CD4-positive, alpha-beta T cell treated with Interleukin-4 for 4 hours (primary cell): ENCODE measurements around the gene SPC25.
"Not testable (repeated sequence)": the region's sequence is repeated elsewhere in the genome, so short reads cannot be mapped to it uniquely, and the experiment has no call there.

Source experiments
- DNase-seq: peaks from one replicate; pipeline ENCODE4 v3.0.0-alpha.2; 2020

The SPC25 gene, protein sequence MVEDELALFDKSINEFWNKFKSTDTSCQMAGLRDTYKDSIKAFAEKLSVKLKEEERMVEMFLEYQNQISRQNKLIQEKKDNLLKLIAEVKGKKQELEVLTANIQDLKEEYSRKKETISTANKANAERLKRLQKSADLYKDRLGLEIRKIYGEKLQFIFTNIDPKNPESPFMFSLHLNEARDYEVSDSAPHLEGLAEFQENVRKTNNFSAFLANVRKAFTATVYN

DNA sequence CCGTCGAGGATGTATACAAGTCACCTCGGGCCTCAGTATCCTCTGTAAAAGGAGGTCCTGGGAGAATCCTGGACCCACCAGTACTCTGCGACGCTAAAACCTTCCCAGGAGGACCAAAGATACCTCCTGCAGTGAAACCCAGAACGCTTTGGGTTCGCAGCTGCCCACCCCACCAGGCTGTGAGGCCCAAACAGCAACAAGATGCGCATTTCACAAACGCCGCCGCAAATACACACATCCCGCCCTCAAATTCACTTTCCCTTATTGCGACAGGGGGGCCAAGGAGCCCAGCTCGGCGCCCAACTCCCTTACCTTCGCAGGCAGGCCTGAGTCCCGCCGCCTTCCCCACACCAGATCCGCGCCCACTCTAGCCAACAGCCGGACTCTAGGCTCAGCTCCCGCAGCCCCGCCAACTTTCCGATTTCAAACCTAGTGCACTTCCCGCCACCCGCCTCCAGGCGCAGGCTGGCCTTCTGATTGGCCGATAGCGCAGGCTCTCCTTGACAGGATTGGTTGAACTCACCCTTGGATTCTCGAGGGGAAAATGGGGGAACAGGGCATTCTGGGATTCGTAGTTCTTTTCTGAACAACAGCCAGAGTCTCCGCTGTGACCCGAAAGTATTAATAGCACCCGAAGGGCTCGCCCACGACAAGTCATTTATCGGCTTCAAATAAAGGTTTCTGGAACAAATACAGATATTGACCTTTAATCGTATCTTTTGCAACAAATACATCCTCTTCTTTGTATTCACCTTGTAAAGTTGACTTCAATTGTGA, at the start of gene SPC25:
Gene SPC25 (minus strand): TSS at position 425 of the 777 bp plus-strand sequence. CDS start 911 bp downstream, outside the sequence.
- peak; percentile 91 for DNase-seq

DNA sequence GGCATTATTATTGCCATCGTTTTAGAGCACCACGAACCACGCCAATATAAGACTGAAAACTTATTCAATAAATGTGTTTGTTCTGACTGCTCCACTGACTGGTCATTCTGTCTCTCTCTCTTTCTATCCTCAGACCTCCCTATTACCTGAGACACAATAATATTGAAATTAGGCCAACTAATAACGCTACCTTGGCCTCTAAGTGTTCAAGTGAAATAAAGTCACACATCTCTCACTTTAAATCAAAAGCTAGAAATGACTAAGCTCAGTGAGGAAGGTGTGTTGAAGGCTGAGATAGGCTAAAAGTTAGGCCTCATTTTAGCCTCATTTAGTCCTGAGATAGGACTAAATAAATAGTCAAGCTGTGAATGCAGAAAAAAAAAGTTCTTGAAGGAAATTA, 49.7 kb upstream of the SPC25 start:
- no peak for DNase-seq

DNA sequence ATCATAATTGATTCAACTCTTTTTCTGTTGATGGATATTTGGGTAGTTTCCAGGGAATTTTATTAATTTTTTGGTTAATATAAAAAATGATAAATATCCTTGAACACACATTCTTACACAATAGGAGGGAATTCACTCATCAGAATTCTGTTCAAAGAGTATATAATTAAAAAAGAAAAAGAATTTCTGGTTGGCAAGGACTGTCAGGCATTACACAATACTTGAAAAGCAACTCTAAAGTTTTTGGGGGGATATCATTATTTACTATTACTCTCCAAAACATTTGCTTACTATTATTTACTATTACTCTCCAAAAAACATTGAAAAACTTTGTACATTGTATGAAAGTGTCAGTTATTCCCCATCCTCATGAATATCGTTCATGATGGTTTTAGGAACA, 48.8 kb upstream of the SPC25 start:
- no peak for DNase-seq

DNA sequence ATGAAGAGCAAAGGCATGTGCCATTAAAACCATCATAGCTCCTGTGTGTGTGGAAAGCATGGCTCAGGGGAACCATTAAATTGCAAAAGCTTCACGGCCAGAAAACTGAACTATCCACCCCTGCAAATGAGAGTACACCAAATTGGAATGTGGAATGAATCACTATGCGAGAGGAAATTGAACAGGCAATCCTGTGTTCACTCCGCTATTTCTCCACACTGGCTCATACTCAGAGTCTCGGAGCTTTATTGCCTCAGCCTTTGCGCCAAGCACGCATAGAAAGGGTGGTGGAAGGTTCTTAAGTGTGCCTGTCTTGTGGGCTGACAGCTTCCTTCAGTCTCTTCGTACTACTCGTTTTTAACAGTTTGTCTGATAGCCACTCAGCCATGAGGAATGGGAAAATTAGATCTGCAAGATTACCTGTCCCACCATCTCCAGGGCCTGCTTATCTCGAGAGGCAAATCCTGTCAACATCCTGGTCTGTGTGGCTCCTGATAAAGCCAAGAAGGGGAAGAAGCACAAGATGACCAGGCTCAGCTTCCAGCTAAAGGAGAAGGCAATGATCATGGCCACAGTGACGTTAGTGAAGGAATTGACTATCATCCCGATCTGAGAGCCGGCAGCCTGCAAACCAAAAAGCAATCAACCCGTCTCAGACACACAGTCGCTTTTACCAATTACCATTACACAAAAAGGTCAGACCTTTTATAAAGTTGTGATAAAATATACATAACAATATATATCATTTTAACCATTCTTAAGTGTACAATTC, 45.8 kb upstream of the SPC25 start:
- DNase-seq, result no peak

DNA sequence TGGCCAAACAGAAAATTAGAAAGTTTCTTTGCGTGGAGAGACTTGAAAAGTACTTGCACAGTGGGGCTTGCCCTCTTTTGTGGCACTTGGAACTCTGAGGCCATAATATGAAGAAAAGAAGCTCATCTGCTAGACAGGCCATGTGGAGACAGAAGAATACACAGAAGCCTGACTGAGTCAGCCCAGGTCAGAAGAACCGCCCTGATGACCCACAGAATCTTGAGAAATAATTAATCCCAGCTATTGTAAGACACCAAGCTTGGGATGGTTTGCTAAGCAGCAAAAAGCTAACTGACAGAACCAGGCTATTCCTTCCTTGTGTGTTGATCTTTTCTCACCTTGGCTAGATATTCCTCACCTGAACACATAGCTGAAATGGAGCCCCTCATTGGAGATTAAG, 44.6 kb upstream of the SPC25 start:
- DNase-seq, result no peak

DNA sequence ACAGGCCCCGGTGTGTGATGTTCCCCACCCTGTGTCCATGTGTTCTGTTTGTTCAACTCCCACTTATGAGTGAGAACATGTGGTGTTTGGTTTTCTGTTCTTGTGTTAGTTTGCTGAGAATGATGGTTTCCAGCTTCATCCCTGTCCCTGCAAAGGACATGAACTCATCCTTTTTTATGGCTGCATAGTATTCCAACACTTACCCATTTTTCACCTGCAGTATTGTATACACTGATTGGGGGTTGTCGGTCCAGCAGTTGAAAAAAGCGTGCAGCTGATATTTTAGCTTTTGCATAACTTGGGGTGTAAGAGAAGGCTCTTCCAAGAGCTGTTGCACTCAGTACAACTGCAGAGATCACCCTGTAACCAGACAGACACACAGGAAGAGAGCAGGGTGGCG, 41.9 kb upstream of the SPC25 start:
- DNase-seq, result not testable (repeated sequence)

DNA sequence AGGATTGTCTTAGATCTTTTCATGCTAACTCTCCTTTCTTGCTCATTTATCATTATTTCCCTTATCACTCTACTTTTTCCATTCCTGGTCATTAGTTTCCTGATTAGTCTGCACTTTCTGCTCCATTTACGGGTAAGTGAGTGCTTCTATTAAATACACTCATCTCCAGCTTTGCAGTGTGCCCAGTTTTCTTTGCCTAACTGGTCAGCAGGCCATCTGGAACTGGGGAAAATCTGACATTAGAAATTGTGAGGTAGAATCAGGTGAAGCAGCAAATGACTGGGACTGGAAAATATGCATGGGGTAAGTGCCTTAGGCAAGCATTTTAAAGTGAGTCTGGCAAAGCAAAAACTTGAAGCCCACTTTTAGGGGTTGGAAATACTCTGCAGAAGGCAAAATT, 40.0 kb upstream of the SPC25 start:
- no peak for DNase-seq

DNA sequence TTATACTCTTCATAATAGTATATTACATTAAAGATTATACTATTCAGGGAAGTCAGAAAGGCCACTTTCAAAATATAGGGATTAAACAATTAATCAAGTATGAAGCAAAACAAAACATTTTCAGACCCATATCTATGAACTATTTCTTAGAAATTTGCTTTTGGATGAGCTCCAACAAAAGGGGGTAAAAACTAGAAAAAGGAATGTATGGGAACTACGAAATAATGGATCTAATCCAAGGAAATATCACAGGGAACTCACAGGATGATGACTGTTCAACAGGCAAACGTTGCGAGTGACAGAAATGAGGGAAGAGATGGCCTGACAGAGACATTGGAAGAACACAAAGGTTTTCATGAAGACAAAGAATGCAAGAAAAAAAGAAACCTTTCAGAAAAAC, 38.8 kb upstream of the SPC25 start:
- no peak for DNase-seq

DNA sequence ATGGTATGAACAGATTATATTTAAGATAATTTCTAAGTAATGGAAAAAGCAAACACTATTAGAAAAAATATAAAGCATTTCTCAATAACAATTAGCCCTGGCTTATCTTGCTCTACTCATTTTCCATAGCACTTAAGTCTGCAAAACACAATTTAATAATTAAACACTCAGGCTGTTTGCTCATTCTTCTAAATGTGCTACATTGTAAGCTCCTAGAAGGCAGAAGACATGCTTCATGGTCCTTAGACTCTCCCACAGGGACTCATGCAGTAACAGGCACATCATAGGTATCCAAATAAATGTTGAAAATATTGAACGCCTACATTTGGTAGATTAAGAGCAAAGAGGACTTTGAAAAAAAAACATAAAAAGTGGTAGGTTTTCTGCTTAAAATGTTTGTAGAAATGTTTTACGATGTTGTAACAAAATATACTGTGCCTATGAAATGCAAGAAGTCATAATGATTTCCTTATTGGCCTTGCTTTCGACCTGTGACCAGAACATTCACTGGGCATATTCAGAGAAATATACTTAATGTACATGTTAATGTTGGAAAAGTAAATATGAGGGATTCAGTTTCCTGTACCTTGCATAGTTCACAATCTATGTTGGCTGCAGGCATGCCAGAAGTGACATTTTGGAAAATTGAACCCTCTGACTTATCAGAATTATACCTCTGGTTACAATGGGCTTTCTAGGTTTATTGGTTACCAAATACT, 38.0 kb upstream of the SPC25 start:
- DNase-seq, result no peak

DNA sequence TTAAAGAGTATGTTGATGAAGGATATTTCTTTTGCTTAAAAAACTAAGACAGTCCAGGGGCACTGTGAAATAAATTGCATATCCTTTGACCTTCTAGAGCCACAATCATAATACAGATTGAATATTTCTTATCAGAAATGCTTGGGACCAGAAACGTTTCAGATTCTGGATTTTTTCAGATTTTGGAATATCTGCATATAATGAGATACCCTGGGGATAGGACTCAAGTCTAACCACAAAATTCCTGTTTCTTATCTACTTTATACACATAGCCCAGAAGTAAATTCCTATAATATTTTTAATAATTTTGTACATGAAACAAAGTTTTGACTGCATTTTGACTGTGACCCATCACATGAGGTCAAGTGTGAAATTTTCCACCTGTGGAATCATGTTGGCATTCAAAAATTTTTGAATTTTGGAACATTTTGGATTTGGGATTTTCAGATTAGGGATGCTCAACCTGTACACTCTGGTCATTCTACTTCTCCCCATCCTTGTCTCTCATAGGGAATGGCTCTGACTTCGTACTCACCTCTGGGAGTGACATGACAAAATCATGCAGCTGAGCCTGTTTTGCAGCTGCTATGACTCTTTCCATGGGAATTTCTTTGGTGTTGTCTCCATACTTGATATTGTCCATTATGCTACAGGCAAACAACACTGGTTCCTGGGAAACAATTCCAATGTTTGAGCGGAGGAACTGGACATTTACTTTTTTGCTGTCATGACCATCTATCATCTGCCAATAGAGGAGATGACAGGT, 36.6 kb upstream of the SPC25 start:
- no peak for DNase-seq

DNA sequence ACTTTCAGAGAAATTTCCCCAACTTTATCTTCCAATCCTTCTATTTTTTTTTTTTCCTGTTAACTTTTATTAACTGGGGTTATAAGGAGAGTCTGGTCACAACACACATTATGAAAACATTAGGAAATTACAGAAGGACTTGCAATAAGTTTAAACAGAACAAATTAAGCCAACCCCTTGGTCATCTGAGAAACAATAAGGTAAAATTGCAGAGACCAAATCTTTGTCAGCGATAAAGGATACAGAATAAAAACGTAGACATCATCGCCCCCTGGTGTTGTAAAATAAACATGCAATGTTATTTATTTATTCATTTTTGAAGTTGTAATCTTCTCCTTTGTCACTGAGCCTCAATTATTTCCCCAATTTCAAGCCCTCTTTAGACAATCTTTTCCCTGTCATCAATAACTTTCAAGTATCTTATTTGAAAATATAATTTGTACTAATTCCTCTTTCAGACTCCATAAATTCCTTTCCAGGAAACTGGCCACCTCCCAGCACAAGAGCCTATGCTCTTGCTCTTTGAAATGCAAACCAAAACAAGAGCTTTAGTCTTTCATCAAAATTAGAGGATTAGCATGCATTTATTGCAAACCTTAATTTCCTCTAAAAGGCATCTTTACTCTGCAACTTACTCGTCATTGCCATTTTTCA, 30.4 kb upstream of the SPC25 start:
- peak; percentile 56 for DNase-seq

DNA sequence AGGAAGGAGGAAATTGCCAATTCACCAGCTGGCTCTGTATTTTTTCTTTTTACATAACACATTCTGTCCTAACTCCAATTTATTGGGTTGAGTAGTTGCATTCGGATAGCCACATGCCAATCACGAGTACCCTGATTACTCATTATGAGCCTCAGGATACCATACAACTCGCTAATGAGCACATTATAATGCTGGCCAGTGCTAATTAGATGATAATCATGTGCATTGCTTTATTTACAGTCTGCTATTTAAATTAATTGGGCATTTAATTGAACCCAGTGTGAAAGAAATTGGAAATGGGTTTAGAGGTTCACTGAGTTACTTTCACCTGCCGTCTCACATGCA, 26.1 kb upstream of the SPC25 start:
- DNase-seq, result no peak

DNA sequence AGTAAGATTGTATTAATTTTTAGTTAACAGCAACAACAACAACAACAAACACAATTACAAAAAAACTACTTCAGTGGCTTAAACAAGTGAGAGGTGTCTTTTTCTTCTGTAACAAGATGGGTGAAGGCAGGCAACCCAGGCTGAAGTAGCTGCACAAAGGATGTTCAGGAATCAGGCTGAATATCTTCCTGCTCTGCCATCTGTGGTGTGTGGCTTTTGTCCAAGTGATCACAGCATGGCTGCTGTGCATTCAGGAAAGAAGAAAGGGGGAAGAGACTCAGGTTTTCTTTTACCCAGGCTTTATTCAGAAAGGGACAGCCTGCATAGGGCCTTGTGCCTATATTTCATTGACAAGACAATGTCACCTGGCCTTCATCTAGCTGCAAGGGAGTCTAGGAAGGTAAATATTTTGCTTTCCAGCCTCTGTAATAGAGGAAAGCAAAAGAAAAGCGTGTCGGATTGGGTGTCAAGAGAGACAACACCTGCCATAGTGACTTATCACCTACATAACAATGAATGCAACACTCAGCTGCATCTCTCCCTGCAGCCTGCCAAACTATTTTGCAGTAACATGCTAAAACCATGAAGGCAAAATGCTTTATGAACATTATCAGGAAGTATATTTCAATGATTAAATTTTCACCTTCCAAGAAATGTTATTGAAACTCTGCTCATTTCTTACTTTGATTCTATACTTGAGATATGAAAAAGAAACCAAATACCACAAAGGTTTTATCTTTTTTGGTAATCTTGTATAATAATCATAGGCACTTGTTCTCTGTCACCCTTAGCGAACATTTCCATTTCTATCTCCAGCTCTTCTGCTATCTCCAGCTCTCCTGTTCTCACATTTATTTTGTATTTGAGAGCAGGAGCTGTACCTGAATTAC, 25.5 kb upstream of the SPC25 start:
- no peak for DNase-seq

DNA sequence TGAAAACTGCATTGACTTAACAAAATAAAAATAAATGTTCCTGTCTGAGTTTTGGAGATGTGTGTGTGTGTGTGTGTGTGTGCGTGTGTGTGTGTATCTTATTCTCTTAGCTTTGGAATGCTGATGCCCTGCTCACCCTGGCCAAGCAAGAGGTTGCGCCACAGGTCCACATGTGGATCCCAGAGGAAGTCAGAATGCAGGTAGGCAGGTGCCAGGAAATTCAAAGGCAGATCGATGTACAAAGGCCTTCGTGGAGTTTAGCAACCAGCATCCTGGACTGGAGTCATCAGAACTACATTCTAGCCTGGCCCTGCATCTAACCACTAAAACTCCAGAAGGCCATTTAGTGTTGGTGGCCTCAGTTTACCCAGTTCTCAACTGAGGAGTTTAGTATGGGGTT, 23.3 kb upstream of the SPC25 start:
- no peak for DNase-seq

DNA sequence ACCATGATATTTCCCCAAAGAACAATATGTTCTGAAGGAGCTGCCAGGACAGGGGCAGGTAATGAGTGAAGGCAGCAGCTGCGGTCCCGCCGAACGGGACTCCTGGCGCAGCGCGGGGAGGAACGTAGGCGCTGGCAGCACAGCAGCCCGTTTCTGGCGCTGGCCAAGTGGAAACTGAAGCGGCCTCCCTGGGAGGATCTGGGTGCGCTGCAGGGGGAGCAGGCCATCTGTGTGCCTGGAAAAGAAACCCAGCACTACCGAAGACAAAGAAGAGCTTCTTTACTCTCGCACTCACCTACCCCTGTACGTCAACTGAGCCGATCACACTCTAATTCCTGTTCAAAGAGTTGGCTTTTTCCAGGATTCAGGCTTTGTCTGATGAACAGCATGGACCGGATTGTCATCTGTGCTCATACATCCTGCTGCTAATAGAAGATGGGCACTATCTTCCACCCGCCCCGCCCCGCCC, 22.7 kb upstream of the SPC25 start:
- no peak for DNase-seq

DNA sequence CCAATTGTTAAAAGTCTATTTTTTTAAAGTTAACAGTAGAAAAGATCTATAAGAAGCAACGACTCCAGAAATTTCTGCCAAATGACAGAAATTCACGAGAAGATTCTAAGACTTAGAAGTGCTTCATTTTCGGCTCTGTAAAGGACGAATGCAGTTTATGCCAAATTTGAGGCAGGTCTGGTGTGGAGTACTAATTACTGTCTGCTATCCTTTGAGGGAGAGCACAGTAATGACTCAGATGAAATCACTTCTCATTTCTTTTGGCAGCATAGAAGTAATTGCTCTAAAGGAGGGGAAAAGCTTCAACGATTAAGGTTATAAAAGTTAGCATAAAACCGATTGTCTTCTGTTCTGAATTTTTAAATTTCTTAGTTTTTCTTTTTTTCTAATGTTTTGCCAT, 22.2 kb upstream of the SPC25 start:
- no peak for DNase-seq

DNA sequence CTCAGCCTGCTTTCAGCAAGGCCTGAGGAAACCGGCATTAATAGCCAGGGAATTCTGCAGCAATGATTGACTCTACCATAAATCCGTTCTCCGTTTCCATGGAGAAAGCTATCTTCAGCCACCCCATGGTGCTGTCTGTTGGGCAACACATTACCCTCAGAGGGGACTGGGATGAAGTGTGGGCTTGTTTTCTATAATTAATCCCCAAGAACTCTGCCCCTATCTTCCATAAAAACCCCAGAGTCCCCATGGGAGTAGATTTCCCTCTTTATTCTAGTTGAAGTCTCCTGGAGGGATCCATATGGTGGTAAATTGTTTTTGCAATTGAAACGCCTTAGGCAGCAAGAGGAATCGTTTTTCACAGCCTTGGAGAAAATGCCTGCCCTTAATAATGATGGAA, 20.1 kb upstream of the SPC25 start:
- no peak for DNase-seq

DNA sequence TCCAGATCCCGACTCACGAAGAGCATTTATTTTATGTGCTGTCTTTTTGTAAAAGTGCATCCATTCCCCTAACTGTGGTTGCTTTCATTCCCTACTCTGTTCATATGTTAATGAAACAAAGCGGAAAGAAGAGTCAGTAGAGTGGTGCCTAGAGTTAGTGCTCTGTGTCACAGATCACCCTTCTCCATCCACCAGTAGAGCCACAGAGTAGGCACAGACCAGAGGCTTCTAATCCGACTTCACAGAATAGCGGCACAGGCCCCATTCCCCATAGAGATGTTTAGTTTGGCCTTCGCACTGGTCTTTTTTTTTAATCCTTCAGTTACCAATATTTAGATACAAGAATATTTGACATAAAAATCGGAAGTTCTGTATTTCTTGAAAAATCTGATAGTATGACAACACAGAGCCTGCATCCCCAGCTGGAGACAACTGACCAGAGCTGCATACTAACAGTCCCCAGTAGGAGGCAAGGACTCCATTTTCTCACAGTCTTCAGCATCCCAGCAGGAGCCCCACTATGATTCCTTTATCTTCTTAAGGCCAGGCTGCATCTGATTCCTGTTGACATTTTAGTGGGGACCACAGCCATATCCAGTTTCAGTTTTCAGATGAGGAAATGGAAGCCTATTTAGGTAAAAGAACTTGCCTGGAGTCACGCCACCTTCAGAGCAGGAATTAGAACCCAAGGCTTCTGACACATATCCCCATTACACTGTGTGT, 17.9 kb upstream of the SPC25 start:
- DNase-seq, result no peak

DNA sequence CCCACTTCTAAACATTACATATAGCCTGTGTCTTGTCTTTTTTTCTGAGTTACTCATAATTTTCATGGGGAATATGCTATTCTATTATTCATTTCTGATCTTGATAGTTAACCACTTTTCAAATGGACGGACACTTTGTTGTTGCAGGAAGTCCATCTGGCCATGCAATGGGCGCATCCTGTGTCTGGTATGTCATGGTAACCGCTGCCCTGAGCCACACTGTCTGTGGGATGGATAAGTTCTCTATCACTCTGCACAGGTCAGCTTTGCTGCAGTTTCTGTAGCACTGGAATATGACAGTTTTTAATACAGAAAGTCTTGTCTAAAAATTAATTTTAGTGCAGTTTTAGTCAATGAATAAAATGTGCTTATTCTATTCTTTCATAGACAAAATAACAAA, 14.1 kb upstream of the SPC25 start:
- no peak for DNase-seq

DNA sequence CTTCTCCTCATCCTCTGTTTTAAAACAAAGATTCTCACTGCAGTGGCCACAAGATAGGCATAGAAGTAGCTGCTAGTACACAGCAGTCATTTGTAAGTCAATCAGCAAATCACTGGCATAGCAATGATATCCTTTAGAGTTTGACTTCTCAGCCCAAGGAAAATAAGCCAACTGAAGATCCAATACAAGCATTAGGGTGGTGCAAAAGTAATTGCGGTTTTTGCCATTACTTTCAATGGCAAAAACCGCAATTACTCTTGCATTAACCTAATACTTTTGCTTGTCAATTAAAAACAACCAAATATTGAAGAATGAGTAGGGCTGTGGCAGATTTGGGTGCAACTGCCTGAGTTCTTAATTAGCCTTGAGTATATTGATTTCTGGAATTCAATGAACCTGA, 13.7 kb upstream of the SPC25 start:
- DNase-seq, result no peak
